Brain microvascular endothelial cell (primary cell): Measurements from ENCODE around the gene STK11IP.
A peak's percentile ranks its signal among the peaks of the same experiment; 100 is the strongest.

Source experiments
- DNase-seq: peaks from one replicate; pipeline ENCODE4 v3.0.0-alpha.2; 2020
- H3K27ac ChIP-seq: fragments of 250-450 bp; sonication (Bioruptor Pico); 2 replicates; pipeline ENCODE4 v1.5.1; 2020; ENCODE audit warnings: mild to moderate bottlenecking, moderate library complexity
- H3K27me3 ChIP-seq: fragments of 250-450 bp; sonication (Bioruptor Pico); replicated peaks from 2 replicates; pipeline ENCODE4 v1.5.1; 2020; ENCODE audit warnings: mild to moderate bottlenecking
- H3K36me3 ChIP-seq: fragments of 250-450 bp; sonication (Bioruptor Pico); replicated peaks from 2 replicates; pipeline ENCODE4 v1.5.1; 2020; ENCODE audit warnings: mild to moderate bottlenecking
- H3K4me3 ChIP-seq: 2 replicates; pipeline ENCODE4 v1.5.1; 2011; ENCODE audit warnings: low read depth, mild to moderate bottlenecking, control low read depth, low read length, moderate library complexity
- CTCF ChIP-seq: IDR thresholded peaks from 2 replicates; pipeline ENCODE4 v1.5.1; 2011; ENCODE audit warnings: low read depth, mild to moderate bottlenecking, moderate library complexity, low read length, control low read depth, inconsistent platforms; ENCODE audit errors: missing control alignments
- in situ Hi-C: cut with HindIII; loops from 2 replicates; pipeline ENCODE4 v1.10.0; 2017; ENCODE audit warnings: low sequenced_read_pairs, low pct_ligation_motif_present

STK11IP gene

GRCh38 chr2:219656526-219656925 lies 58.9 kb downstream of the STK11IP start:
- H3K36me3 ChIP-seq: no peaks in the 10 kb centered on the region

GRCh38 chr2:219658196-219658846 lies 60.7 kb downstream of the STK11IP start:
- Histone ChIP-seq H3K27ac (no peak overlapping the region), H3K36me3 (no peaks in the 10 kb centered on the region), H3K27me3 (no peaks in the 10 kb centered on the region), H3K4me3 (no peak overlapping the region)
- peak; percentile 39 for DNase-seq
- in situ Hi-C loops: no loop called here
- no peak for TF ChIP-seq CTCF

More at GRCh38 chr2:219656526-219656925, 58.9 kb downstream of the STK11IP start:
- no peak overlapping the region for H3K27ac ChIP-seq
- in situ Hi-C loops: no loop called here
- H3K27me3 ChIP-seq: no peaks in the 10 kb centered on the region
- no peak for DNase-seq
- no peak overlapping the region for H3K4me3 ChIP-seq
- TF ChIP-seq CTCF: no peak

GRCh38 chr2:219658874-219659273 lies 61.2 kb downstream of the STK11IP start:
- H3K27me3 ChIP-seq: no peaks in the 10 kb centered on the region
- no peak overlapping the region for H3K27ac ChIP-seq
- H3K36me3 ChIP-seq: no peaks in the 10 kb centered on the region
- TF ChIP-seq CTCF: no peak
- no peak for DNase-seq
- in situ Hi-C loops: no loop called here
- no peak overlapping the region for H3K4me3 ChIP-seq

GRCh38 chr2:219661197-219661954 lies 63.7 kb downstream of the STK11IP start:
- in situ Hi-C loops: no loop called here
- Histone ChIP-seq H3K27me3 (no peaks in the 10 kb centered on the region), H3K36me3 (no peaks in the 10 kb centered on the region), H3K27ac (peak overlapping the region; percentile 41), H3K4me3 (no peak overlapping the region)
- peak; percentile 42 for DNase-seq
- no peak for TF ChIP-seq CTCF

- H3K4me3 ChIP-seq: no peak overlapping the region
- peak; percentile 67 for DNase-seq
- in situ Hi-C loops: no loop called here
- H3K27me3 ChIP-seq: no peaks in the 10 kb centered on the region
- no peak for TF ChIP-seq CTCF
- no peaks in the 10 kb centered on the region for H3K36me3 ChIP-seq
- H3K27ac ChIP-seq: peak overlapping the region; percentile 41
These were observed 64.3 kb downstream of the STK11IP start for GRCh38 chr2:219661955-219662395.
